Measurements from ENCODE around the gene CRYGA.

GRCh38 chr2:208148803-208149202, 14.6 kb downstream of the CRYGA start:
- TF ChIP-seq POLR2AphosphoS5 (IDR thresholded peaks at IDR 0.05; ENCODE audit: low read depth, low read length) (no peak), TAF1 (IDR thresholded peaks at IDR 0.05; ENCODE audit: low read depth, low read length) (no peak), POLR2A (IDR thresholded peaks at IDR 0.05; ENCODE audit: low read depth, low read length) (no peak), PAX5 (IDR thresholded peaks at IDR 0.05; ENCODE audit: insufficient read depth, low read length, severe bottlenecking) (no peak), SPI1 (IDR thresholded peaks at IDR 0.05; ENCODE audit: low read depth, low read length) (no peak)
